HG03354 (cell line): Measurements from ENCODE around the gene CST9L.
"Not testable (repeated sequence)": the region's sequence is repeated elsewhere in the genome, so short reads cannot be mapped to it uniquely, and the experiment has no call there.

ENCODE experiments used
- ATAC-seq: cut with Tn5 transposase; IDR thresholded peaks from one replicate; pipeline ENCODE4 v1.9.1; 2021; ENCODE audit warnings: mild to moderate bottlenecking; ENCODE audit not compliant: unreplicated experiment, poor library complexity, severe bottlenecking

The CST9L gene

GRCh38 chr20:23587631-23588030, 19.3 kb upstream of the CST9L start:
- ATAC-seq, result no peak

GRCh38 chr20:23586735-23587525, 18.6 kb upstream of the CST9L start:
- ATAC-seq, result no peak

GRCh38 chr20:23585808-23586734, 17.8 kb upstream of the CST9L start:
- ATAC-seq, result no peak

- no peak for ATAC-seq
These were observed 17.1 kb upstream of the CST9L start for GRCh38 chr20:23585449-23585807.

- no peak for ATAC-seq
These were observed 16.3 kb upstream of the CST9L start for GRCh38 chr20:23584434-23585199.

- ATAC-seq, result no peak
These were observed 15.2 kb upstream of the CST9L start for GRCh38 chr20:23583526-23583925.

GRCh38 chr20:23582293-23582692, 14.0 kb upstream of the CST9L start:
- ATAC-seq, result no peak

GRCh38 chr20:23581833-23582232, 13.5 kb upstream of the CST9L start:
- ATAC-seq, result not testable (repeated sequence)

GRCh38 chr20:23574977-23575376, 6.7 kb upstream of the CST9L start:
- no peak for ATAC-seq

- no peak for ATAC-seq
These were observed 2.0 kb upstream of the CST9L start for GRCh38 chr20:23570178-23570760.

- no peak for ATAC-seq
These were observed 1.3 kb upstream of the CST9L start for GRCh38 chr20:23569570-23569969.

GRCh38 chr20:23568971-23569330, 667 bp upstream of the CST9L start:
- no peak for ATAC-seq

- no peak for ATAC-seq
These were observed 1.9 kb downstream of the CST9L start for GRCh38 chr20:23566199-23566932.

GRCh38 chr20:23565503-23566045, 2.7 kb downstream of the CST9L start:
- ATAC-seq, result no peak

- no peak for ATAC-seq
These were observed 3.4 kb downstream of the CST9L start for GRCh38 chr20:23564927-23565326.

- ATAC-seq, result no peak
These were observed 5.5 kb downstream of the CST9L start for GRCh38 chr20:23562721-23563342.

GRCh38 chr20:23554401-23554800, 13.9 kb downstream of the CST9L start:
- no peak for ATAC-seq

GRCh38 chr20:23551786-23552185, 16.5 kb downstream of the CST9L start:
- ATAC-seq, result no peak

GRCh38 chr20:23551383-23551782, 16.9 kb downstream of the CST9L start:
- no peak for ATAC-seq
